Activated B cell treated with CpG ODN at 0.5 μM for 24 hours (primary cell): ENCODE measurements around the gene TUSC2. TPM values are rescaled to one million over a fixed set of nuclear protein-coding genes. Genes with fewer than 3 reads are reported as not detected.

Experiments
- ATAC-seq: fragments of 200-7000 bp; cut with Tn5 transposase; one replicate; pipeline ENCODE4 v1.10.0; 2021; ENCODE audit warnings: low read depth, mild to moderate bottlenecking, moderate library complexity
- CTCF ChIA-PET: fragments of 350-600 bp; sonication (Branson Sonifier 250); formaldehyde crosslinking; loops from one replicate; lab custom pipeline; 2021; ENCODE audit warnings: antibody characterized with exemption; lab: Charles Lee
- POLR2A ChIA-PET: fragments of 350-600 bp; sonication (Branson Sonifier 250); formaldehyde crosslinking; loops from one replicate; lab custom pipeline; 2021; ENCODE audit warnings: antibody characterized with exemption; lab: Charles Lee
- DNase-seq: peaks from one replicate; pipeline ENCODE4 v3.0.0; 2022
- H3K27ac Mint-ChIP-seq: one replicate; pipeline ENCODE4 v1.8.0; 2020; ENCODE audit warnings: mixed read lengths
- H3K27me3 Mint-ChIP-seq: one replicate; pipeline ENCODE4 v1.8.0; 2021; ENCODE audit warnings: mixed read lengths
- H3K36me3 Mint-ChIP-seq: one replicate; pipeline ENCODE4 v1.8.0; 2021; ENCODE audit warnings: low read depth, mixed read lengths
- H3K4me1 Mint-ChIP-seq: one replicate; pipeline ENCODE4 v1.8.0; 2021; ENCODE audit warnings: mixed read lengths
- H3K4me3 Mint-ChIP-seq: one replicate; pipeline ENCODE4 v1.8.0; 2020; ENCODE audit warnings: mild to moderate bottlenecking, mixed read lengths
- H3K9me3 Mint-ChIP-seq: one replicate; pipeline ENCODE4 v1.8.0; 2020; ENCODE audit warnings: mixed read lengths
- intact Hi-C: fragments of 100-400 bp; cut with micrococcal nuclease; formaldehyde crosslinking; loops from one replicate; pipeline ENCODE4 v1.15.1; 2024
- total RNA-seq: library from RNA; stranded (reverse); gene quantifications from 2 replicates; pipeline ENCODE4 v1.2.3, GENCODE V29; 2022
- TF ChIP-seq, protein P1 (sequence below): fragments of 200-600 bp; IDR thresholded peaks from one replicate; pipeline ENCODE4 v1.8.0; 2022; ENCODE audit warnings: antibody characterized with exemption, mild to moderate bottlenecking

Gene TUSC2
- total RNA-seq, 1 donor from 2014 or later, result 33.4 TPM

DNA sequence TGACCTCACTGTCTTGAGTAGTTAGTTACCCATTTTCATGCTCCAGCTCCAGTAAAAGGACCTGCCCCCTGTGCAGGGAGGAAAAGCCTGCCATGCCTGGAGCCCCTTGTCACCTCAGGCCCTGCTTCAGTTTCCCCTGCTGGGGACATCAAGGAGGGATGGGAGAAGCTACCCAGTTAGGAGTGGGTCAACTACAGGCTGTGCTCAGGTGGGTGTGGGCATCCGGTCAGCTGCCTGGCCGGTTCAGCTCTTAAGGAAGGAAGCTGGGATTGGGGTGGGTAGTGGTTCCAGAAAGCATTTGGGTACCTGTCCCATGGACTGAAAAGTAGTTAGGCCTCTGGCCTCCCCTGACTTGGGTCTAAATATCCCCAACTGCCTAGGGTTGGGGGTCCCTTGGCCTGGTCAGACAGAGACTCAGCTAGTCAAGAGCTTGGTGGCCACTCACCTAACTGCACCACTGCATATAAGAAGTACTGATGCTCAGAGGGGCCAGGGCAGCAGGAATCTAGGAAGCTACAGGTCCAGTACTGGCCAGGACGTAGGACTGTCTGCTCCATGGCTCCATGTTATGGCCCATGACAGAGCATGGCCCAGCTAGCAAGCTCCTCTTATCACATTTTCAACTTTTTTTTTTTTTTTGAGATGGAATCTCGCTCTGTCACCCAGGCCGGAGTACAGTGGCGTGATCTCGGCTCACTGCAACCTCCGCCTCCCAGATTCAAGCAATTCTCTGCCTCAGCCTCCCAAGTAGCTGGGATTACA is 48.6 kb downstream of the TUSC2 start:
- H3K4me3 Mint-ChIP-seq, result no peak overlapping the region
- TF ChIP-seq, protein P1, sequence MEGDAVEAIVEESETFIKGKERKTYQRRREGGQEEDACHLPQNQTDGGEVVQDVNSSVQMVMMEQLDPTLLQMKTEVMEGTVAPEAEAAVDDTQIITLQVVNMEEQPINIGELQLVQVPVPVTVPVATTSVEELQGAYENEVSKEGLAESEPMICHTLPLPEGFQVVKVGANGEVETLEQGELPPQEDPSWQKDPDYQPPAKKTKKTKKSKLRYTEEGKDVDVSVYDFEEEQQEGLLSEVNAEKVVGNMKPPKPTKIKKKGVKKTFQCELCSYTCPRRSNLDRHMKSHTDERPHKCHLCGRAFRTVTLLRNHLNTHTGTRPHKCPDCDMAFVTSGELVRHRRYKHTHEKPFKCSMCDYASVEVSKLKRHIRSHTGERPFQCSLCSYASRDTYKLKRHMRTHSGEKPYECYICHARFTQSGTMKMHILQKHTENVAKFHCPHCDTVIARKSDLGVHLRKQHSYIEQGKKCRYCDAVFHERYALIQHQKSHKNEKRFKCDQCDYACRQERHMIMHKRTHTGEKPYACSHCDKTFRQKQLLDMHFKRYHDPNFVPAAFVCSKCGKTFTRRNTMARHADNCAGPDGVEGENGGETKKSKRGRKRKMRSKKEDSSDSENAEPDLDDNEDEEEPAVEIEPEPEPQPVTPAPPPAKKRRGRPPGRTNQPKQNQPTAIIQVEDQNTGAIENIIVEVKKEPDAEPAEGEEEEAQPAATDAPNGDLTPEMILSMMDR, result no peak
- peaks cover 13% of the 10 kb centered on the region for H3K4me1 Mint-ChIP-seq
- peaks cover 19% of the 10 kb centered on the region for H3K27me3 Mint-ChIP-seq
- ChIA-PET CTCF (interaction anchor here (0.7 to 1.4 kb wide), 3 partner anchors 12 to 84 kb away, joined by 3 read pairs; no protein-coding TSS in a partner anchor), POLR2A (interaction anchor here (0.7 to 1.6 kb wide), 2 partner anchors 13 to 42 kb away, joined by 4 to 7 read pairs; partner anchors contain the start of gene IFRD2)
- H3K27ac Mint-ChIP-seq, result no peak overlapping the region
- ATAC-seq (no peak), DNase-seq (no peak)
- no peaks in the 10 kb centered on the region for H3K9me3 Mint-ChIP-seq
- H3K36me3 Mint-ChIP-seq, result no peaks in the 10 kb centered on the region
- intact Hi-C loops, result no loop called here

DNA sequence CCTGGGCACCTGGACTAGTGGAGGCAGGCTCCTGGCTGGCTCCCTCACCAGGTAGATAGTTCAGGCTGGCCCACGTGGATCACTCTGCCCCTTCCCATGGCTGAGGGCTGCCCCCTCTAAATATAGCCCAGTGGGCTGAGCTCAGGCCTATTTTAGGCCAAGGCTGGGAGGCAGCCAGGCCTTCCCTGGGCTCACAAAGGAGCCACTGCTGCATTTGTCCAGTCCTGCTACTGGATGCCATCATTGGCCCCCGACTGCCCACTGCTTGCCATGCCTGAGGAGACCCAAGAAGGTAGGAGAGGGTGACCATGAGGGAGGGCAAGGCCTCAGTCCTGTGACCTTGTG is 49.2 kb downstream of the TUSC2 start, which contains the start of gene LSMEM2:
Gene LSMEM2 (plus strand): TSS at position 208 of the 345 bp plus-strand sequence. CDS start 27 bp downstream, at position 235.
- no peaks in the 10 kb centered on the region for H3K36me3 Mint-ChIP-seq
- ChIA-PET CTCF (interaction anchor here (1.4 kb wide), 1 partner anchor 84 kb away, joined by 3 read pairs; no protein-coding TSS in a partner anchor), POLR2A (no interaction called here)
- H3K27ac Mint-ChIP-seq, result no peak within 1 kb of the TSS
- DNase-seq, result no peak
- no peaks in the 10 kb centered on the region for H3K9me3 Mint-ChIP-seq
- peaks cover 18% of the 10 kb centered on the region for H3K4me1 Mint-ChIP-seq
- intact Hi-C loops, result no loop called here
- no peak for ATAC-seq
- H3K27me3 Mint-ChIP-seq, result peaks cover 24% of the 10 kb centered on the region
- TF ChIP-seq, protein P1, result no peak
- no peak within 1 kb of the TSS for H3K4me3 Mint-ChIP-seq

DNA sequence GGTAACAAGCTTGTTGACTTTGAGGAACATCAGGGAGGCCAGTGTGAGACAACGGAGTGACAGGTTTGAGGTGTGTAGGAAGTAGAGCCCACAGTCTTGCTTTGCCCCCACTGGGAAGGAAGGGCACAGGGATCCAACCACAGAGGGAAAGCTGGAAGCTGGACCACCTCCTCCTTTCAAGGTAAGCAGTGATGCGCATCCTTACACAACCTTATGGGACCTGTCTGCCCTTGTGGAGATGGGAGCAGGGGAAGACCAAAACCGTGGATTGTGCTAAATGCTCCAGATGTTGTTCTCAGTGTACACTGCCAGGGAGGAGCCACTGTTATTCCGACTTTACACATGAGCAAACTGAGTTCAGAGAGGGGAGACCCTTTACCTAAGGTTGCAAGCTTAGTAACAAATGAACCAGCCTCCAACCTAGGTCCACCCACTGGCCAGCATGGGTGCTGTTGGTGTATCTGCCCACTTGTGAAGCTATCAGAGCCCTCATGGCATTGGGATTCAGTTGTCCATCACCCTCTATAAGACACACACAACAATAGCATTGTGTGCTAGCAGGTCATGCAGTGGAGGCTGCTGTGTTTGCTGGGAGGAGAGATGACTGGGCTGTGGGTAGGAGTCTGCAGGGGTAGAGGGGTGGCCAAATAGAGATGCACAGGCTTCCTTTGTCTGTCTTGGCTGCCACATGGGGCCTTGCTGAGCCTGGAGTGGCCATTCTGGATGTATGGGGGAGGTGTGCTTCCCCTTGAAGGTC is 49.7 kb downstream of the TUSC2 start:
- Mint-ChIP-seq H3K27ac (no peak overlapping the region), H3K4me1 (peaks cover 19% of the 10 kb centered on the region), H3K36me3 (no peaks in the 10 kb centered on the region), H3K4me3 (no peak overlapping the region), H3K27me3 (peaks cover 25% of the 10 kb centered on the region), H3K9me3 (no peaks in the 10 kb centered on the region)
- ChIA-PET POLR2A (no interaction called here), CTCF (interaction anchor here (1.4 kb wide), 1 partner anchor 83 kb away, joined by 3 read pairs; no protein-coding TSS in a partner anchor)
- intact Hi-C loops, result no loop called here
- DNase-seq, result no peak
- TF ChIP-seq, protein P1, result no peak
- no peak for ATAC-seq

DNA sequence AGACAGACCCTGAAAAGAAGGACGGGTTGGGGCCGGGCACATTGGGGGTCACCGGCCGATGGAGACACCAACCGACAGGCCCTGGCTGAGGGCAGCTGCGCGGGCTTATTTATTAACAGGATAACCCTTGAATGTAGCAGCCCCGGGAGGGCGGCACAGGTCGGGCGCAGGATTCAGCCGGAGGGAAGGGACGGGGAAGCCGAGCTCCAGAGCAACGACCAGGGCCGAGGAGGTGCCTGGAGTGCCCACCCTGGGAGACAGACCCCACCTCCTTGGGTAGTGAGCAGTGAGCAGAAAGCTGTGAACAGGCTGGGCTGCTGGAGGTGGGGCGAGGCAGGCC is 51.3 kb downstream of the TUSC2 start:
- Mint-ChIP-seq H3K9me3 (no peaks in the 10 kb centered on the region), H3K4me1 (peaks cover 25% of the 10 kb centered on the region), H3K36me3 (no peaks in the 10 kb centered on the region), H3K27me3 (peaks cover 30% of the 10 kb centered on the region), H3K27ac (no peak overlapping the region), H3K4me3 (no peak overlapping the region)
- ChIA-PET CTCF (interaction anchor here (0.7 to 2.0 kb wide), 2 partner anchors 47 to 82 kb away, joined by 3 to 5 read pairs; no protein-coding TSS in a partner anchor), POLR2A (no interaction called here)
- intact Hi-C loops, result no loop called here
- TF ChIP-seq, protein P1, result no peak
- no peak for ATAC-seq
- DNase-seq, result no peak
